GM12892 (cell line): ENCODE results near the gene WWOX.

Experiments
- POLR2A ChIP-seq: IDR thresholded peaks from 2 replicates; pipeline ENCODE4 v1.6.1; 2011; ENCODE audit warnings: low read depth, low read length, control low read depth
- POLR2AphosphoS5 ChIP-seq: IDR thresholded peaks from 2 replicates; pipeline ENCODE4 v1.6.1; 2011; ENCODE audit warnings: low read depth, low read length, control low read depth
- TAF1 ChIP-seq: IDR thresholded peaks from 2 replicates; pipeline ENCODE4 v1.6.1; 2011; ENCODE audit warnings: low read depth, mild to moderate bottlenecking, control low read depth, low read length, borderline replicate concordance

DNA sequence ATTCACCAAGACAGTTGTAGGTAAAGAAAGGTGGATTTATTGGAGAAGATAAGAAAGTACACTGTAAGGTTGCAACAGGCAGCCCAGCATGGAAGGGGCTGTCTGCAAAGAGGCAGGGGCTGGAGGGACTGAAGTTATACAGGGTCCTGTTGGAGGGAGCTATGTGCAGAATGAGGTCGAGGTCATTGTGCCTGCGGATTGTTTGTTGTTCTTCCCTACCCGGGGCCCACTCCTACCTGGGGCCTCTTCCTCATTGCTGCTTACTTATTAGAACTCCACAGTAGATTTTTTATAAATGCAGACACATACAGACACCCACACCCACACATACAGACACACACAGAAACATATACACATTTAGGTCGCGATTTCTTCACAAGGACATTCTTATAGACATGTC lies 1034.8 kb downstream of the WWOX start:
- TF ChIP-seq POLR2AphosphoS5 (no peak), POLR2A (no peak), TAF1 (no peak)
